Ishikawa (cell line): Measurements from ENCODE around the gene HOXC11.

Source experiments
- CEBPB ChIP-seq: IDR thresholded peaks from 2 replicates; pipeline ENCODE4 v1.6.1; 2012
- CREB1 ChIP-seq: IDR thresholded peaks from 2 replicates; pipeline ENCODE4 v1.6.1; 2012; ENCODE audit warnings: low read depth
- EGR1 ChIP-seq: IDR thresholded peaks from 2 replicates; pipeline ENCODE4 v1.6.1; 2012
- EP300 ChIP-seq: IDR thresholded peaks from 2 replicates; pipeline ENCODE4 v1.6.1; 2012; ENCODE audit warnings: borderline replicate concordance
- FOXM1 ChIP-seq: IDR thresholded peaks from 2 replicates; pipeline ENCODE4 v1.6.1; 2012; ENCODE audit warnings: low read depth, borderline replicate concordance
- NFIC ChIP-seq: IDR thresholded peaks from 2 replicates; pipeline ENCODE4 v1.6.1; 2012
- RAD21 ChIP-seq: IDR thresholded peaks from 2 replicates; pipeline ENCODE4 v1.6.1; 2012; ENCODE audit warnings: low read depth
- TAF1 ChIP-seq: IDR thresholded peaks from 2 replicates; pipeline ENCODE4 v1.6.1; 2012; ENCODE audit warnings: low read depth, mild to moderate bottlenecking
- TCF12 ChIP-seq: IDR thresholded peaks from 2 replicates; pipeline ENCODE4 v1.6.1; 2012; ENCODE audit warnings: low read depth
- TEAD4 ChIP-seq: IDR thresholded peaks from 2 replicates; pipeline ENCODE4 v1.6.1; 2012
- YY1 ChIP-seq: IDR thresholded peaks from 2 replicates; pipeline ENCODE4 v1.6.1; 2012; ENCODE audit warnings: low read depth
- TF ChIP-seq, protein P1 (sequence below): IDR thresholded peaks from 2 replicates; pipeline ENCODE4 v1.6.1; 2012
- TF ChIP-seq, protein P2 (sequence below): IDR thresholded peaks from 2 replicates; pipeline ENCODE4 v1.6.1; 2012; ENCODE audit warnings: low read depth, mild to moderate bottlenecking

DNA sequence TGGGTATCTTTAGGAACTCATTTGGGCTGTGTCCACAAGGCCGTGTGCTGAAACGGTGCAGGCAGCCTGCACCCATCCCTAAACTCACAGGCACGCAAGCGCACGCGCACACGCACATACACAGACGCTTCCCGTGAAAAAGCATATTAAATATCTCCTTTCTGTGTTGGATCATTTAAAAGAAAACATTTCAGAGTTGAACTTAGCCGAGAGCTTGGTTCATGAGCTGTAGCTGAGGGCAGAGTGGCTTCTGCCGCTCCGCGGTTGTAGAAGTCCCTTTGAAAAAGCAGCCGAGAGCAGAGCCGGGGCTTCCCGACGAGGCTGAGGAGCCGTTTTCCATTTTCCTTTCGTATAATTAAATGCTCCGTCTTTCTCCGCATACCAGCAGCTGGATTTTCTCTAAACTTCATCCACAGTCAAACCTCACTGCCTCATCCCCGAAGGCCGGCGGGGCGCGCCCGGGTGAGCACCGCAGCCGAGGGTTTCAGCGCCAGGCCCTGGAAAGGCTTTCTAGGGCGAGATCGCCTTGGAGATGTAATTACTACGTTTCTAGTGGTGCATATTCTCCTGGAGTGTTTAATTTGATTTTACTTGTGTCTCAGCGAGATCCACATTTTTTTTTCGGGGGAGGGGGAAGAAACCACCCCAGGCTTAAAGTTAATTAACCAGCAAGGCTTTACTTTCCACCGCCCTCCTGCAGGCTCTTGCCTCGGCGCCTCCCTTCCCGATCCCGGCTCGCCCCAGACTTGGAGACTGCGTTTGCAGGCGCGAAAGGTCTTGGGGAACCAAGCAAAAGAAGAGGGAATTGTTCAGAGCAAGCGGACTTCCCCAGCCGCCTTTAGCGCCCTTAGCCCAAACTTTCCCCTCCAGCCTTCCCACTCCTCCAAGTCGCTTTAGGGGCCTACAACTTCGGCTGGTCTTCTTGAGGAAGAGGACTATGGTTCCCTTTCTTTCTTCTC, 37.3 kb upstream of the HOXC11 start:
- no peak for TF ChIP-seq CREB1
- TF ChIP-seq, protein P1, sequence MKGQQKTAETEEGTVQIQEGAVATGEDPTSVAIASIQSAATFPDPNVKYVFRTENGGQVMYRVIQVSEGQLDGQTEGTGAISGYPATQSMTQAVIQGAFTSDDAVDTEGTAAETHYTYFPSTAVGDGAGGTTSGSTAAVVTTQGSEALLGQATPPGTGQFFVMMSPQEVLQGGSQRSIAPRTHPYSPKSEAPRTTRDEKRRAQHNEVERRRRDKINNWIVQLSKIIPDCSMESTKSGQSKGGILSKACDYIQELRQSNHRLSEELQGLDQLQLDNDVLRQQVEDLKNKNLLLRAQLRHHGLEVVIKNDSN = no peak
- no peak for TF ChIP-seq EP300
- TF ChIP-seq YY1 = no peak
- TF ChIP-seq TEAD4 = no peak
- no peak for TF ChIP-seq CEBPB
- no peak for TF ChIP-seq TCF12
- TF ChIP-seq RAD21 = no peak
- TF ChIP-seq TAF1 = no peak
- no peak for TF ChIP-seq FOXM1
- TF ChIP-seq EGR1 = no peak
- TF ChIP-seq NFIC = no peak
- TF ChIP-seq, protein P2, sequence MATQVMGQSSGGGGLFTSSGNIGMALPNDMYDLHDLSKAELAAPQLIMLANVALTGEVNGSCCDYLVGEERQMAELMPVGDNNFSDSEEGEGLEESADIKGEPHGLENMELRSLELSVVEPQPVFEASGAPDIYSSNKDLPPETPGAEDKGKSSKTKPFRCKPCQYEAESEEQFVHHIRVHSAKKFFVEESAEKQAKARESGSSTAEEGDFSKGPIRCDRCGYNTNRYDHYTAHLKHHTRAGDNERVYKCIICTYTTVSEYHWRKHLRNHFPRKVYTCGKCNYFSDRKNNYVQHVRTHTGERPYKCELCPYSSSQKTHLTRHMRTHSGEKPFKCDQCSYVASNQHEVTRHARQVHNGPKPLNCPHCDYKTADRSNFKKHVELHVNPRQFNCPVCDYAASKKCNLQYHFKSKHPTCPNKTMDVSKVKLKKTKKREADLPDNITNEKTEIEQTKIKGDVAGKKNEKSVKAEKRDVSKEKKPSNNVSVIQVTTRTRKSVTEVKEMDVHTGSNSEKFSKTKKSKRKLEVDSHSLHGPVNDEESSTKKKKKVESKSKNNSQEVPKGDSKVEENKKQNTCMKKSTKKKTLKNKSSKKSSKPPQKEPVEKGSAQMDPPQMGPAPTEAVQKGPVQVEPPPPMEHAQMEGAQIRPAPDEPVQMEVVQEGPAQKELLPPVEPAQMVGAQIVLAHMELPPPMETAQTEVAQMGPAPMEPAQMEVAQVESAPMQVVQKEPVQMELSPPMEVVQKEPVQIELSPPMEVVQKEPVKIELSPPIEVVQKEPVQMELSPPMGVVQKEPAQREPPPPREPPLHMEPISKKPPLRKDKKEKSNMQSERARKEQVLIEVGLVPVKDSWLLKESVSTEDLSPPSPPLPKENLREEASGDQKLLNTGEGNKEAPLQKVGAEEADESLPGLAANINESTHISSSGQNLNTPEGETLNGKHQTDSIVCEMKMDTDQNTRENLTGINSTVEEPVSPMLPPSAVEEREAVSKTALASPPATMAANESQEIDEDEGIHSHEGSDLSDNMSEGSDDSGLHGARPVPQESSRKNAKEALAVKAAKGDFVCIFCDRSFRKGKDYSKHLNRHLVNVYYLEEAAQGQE = no peak
